Neuronal stem cell (in vitro differentiated cells): Measurements from ENCODE around the gene SS18L1.

ENCODE experiments used
- DNase-seq: peaks from one replicate; pipeline ENCODE4 v3.0.0-alpha.2; 2013; ENCODE audit warnings: low spot score
- H2AFZ ChIP-seq: one replicate; pipeline ENCODE4 v1.6.1; 2013; ENCODE audit warnings: mild to moderate bottlenecking, low read length, inconsistent platforms
- H2AK5ac ChIP-seq: 2 replicates; pipeline ENCODE4 v1.6.1; 2013; ENCODE audit warnings: low read depth, mild to moderate bottlenecking, inconsistent platforms, low read length, moderate library complexity, mixed read lengths
- H2BK120ac ChIP-seq: 2 replicates; pipeline ENCODE4 v1.6.1; 2013; ENCODE audit warnings: low read depth, mild to moderate bottlenecking, inconsistent platforms, low read length, moderate library complexity, mixed read lengths
- H2BK12ac ChIP-seq: one replicate; pipeline ENCODE4 v1.6.1; 2013; ENCODE audit warnings: low read length, inconsistent platforms
- H2BK15ac ChIP-seq: 2 replicates; pipeline ENCODE4 v1.6.1; 2013; ENCODE audit warnings: mild to moderate bottlenecking, low read length, inconsistent platforms, mixed read lengths
- H2BK5ac ChIP-seq: one replicate; pipeline ENCODE4 v1.6.1; 2013; ENCODE audit warnings: inconsistent platforms, mild to moderate bottlenecking, low read length, moderate library complexity
- H3K14ac ChIP-seq: one replicate; pipeline ENCODE4 v1.6.1; 2013; ENCODE audit warnings: low read length, inconsistent platforms
- H3K18ac ChIP-seq: 2 replicates; pipeline ENCODE4 v1.6.1; 2013; ENCODE audit warnings: low read length, inconsistent platforms
- H3K23ac ChIP-seq: 2 replicates; pipeline ENCODE4 v1.6.1; 2013; ENCODE audit warnings: low read depth, mild to moderate bottlenecking, mixed read lengths, low read length, inconsistent platforms; ENCODE audit not compliant: poor library complexity
- H3K27ac ChIP-seq: replicated peaks from 3 replicates; pipeline ENCODE4 v1.5.1; 2013; ENCODE audit warnings: low read length, inconsistent platforms
- H3K27me3 ChIP-seq, 3 experiments: 2 replicates each; pipeline ENCODE4 v1.6.1; 2013; ENCODE audit warnings: low read length in 3 of 3, mild to moderate bottlenecking in 2 of 3, inconsistent platforms in 1 of 3, low read depth in 1 of 3, mixed read lengths in 1 of 3, moderate library complexity in 1 of 3; ENCODE audit not compliant: control insufficient read depth in 3 of 3, insufficient read depth in 3 of 3
- H3K36me3 ChIP-seq, 2 donors: replicated peaks in 1 of 2; 2 replicates each; pipeline ENCODE4 v1.6.1; 2013; ENCODE audit warnings: low read length in 2 of 2; ENCODE audit not compliant: control insufficient read depth in 2 of 2, insufficient read depth in 2 of 2
- H3K4ac ChIP-seq: 2 replicates; pipeline ENCODE4 v1.6.1; 2013; ENCODE audit warnings: inconsistent platforms, mild to moderate bottlenecking, low read length, moderate library complexity
- H3K4me1 ChIP-seq, 2 donors: 1 replicate in 1 of 2; 2 replicates in 1 of 2; pipeline ENCODE4 v1.6.1; 2013; ENCODE audit warnings: low read length in 2 of 2, low read depth in 1 of 2; ENCODE audit not compliant: control insufficient read depth in 2 of 2, insufficient read depth in 1 of 2
- H3K4me2 ChIP-seq: one replicate; pipeline ENCODE4 v1.6.1; 2013; ENCODE audit warnings: mild to moderate bottlenecking, low read length, inconsistent platforms; ENCODE audit not compliant: insufficient read depth, poor library complexity, severe bottlenecking
- H3K4me3 ChIP-seq, 2 donors: 2 replicates each; pipeline ENCODE4 v1.5.1; 2013; ENCODE audit warnings: low read length in 2 of 2, mild to moderate bottlenecking in 2 of 2, inconsistent platforms in 1 of 2, moderate library complexity in 1 of 2
- H3K79me1 ChIP-seq: one replicate; pipeline ENCODE4 v1.6.1; 2013; ENCODE audit warnings: low read depth, mild to moderate bottlenecking, inconsistent platforms, low read length, moderate library complexity
- H3K9ac ChIP-seq: one replicate; pipeline ENCODE4 v1.6.1; 2013; ENCODE audit warnings: mild to moderate bottlenecking, low read depth, low read length, inconsistent platforms; ENCODE audit not compliant: poor library complexity
- H3K9me3 ChIP-seq, 2 donors: replicated peaks in 1 of 2; 2 replicates each; pipeline versions ENCODE3 to v1.6.1; 2013; ENCODE audit warnings: low read length in 2 of 2, mild to moderate bottlenecking in 2 of 2, inconsistent platforms in 1 of 2, low read depth in 1 of 2, mixed read lengths in 1 of 2, moderate library complexity in 1 of 2; ENCODE audit not compliant: control insufficient read depth in 2 of 2, insufficient read depth in 1 of 2
- H4K8ac ChIP-seq: one replicate; pipeline ENCODE4 v1.6.1; 2013; ENCODE audit warnings: low read depth, mild to moderate bottlenecking, inconsistent platforms, low read length, moderate library complexity
- H4K91ac ChIP-seq: one replicate; pipeline ENCODE4 v1.6.1; 2013; ENCODE audit warnings: low read length, low read depth, mild to moderate bottlenecking, inconsistent platforms; ENCODE audit not compliant: poor library complexity
- WGBS, 2 donors: extraction: QIAGEN DNeasy Blood & Tissue Kit; methylation state at CpG; one replicate each; pipeline ENCODE4 v1.1.7; 2013; ENCODE audit warnings: missing lambda C conversion rate in 2 of 2, mixed read lengths in 1 of 2; ENCODE audit not compliant: insufficient read length in 2 of 2, insufficient replicate concordance in 1 of 2; ENCODE audit errors: extremely low coverage in 2 of 2; 5-methylcytosine and 5-hydroxymethylcytosine counted together

SS18L1 gene

DNA sequence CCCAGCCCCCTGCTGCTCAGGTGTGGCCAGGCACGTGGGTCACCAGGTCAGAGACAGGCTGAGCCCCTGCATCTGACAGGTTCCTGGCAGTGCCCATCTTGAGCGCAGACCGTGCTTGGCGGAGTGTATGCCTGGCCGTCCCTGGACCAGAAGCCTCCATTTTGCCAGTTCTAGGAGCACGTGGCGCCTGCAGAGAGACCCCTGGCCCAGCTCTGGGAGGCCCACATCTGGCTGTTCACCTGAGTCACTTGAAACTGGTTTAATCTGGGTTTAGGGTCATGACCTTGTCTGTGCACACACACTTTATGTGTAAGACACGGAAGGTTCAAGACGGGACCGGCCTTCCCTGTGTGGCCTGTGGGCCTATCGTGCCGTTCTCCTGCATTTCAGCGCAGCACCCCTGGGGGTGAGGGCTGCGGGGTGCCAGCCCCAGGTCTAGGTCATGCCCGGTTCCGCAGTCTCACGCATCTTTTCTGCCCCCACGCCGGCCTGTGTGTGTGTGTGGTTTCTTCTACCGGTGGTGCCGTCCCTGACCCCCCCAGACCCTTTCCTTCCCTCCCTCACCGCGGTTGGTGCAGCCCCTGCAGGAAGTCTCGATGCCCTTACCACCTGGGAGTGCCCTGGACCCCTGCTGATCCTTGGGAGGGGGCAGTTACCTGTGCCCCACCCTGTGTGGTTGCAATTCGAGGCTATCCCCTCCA, 14.0 kb downstream of the SS18L1 start:
- Histone ChIP-seq H3K9ac (peak overlapping the region; percentile 73), H2BK12ac (peak overlapping the region; percentile 60), H3K27ac (no peak overlapping the region), H2BK120ac (no peak overlapping the region), H3K79me1 (peaks cover 30% of the 10 kb centered on the region), H3K4me1 (peaks cover 4% of the 10 kb centered on the region in 2 donors), H3K4ac (no peak overlapping the region), H3K23ac (peak overlapping the region; percentile 94), H3K36me3 (peaks cover 25 to 81% of the 10 kb centered on the region in 2 donors), H2AK5ac (peak overlapping the region; percentile 6), H4K91ac (no peak overlapping the region), H2BK5ac (peak overlapping the region; percentile 49), H3K9me3 (peaks cover 2 to 5% of the 10 kb centered on the region in 2 donors), H2BK15ac (no peak overlapping the region), H3K18ac (peak overlapping the region; percentile 83), H3K27me3 (no peaks in the 10 kb centered on the region), H3K14ac (no peak overlapping the region), H3K4me2 (no peak overlapping the region), H2AFZ (no peak overlapping the region), H3K4me3 (no peak overlapping the region), H4K8ac (no peak overlapping the region)
- DNase-seq = no peak
- no CpG with 5 or more reads among the region's 25 CpGs for WGBS, 2 donors

DNA sequence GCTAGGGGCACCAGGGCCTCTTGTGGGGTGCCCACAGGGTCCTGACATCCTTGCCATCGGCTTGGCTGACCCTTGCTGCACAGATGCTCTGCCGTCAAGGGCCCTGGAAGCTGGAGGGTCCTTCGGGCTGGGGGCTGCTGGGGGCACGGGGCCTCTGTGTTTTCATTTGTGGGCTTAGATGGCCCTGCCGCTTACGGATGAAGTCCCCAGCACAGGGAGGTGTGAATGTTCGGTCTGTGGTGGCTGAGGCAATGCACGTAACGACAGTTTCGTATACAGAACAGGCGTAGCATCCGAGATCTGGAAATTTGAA, 14.5 kb downstream of the SS18L1 start:
- Histone ChIP-seq H3K36me3 (peaks cover 29 to 81% of the 10 kb centered on the region in 2 donors), H3K27me3 (no peaks in the 10 kb centered on the region)

DNA sequence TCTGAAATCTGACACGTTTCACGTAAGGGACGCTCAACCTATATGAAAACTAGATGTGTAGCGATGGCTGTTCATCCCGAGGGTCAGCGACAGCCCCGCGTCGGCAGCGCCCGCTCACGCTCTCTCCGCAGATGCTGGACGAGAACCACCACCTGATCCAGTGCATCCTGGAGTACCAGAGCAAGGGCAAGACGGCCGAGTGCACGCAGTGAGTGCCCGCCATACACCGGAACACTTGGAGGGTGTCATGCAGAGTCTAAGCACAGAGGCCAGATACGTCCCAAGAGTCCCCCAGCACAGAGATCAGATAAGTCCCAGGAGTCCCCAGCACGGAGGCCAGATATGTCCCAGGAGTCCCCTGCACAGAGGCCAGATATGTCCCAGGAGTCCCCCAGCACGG, 15.0 kb downstream of the SS18L1 start:
- Histone ChIP-seq H4K8ac (no peak overlapping the region), H3K18ac (no peak overlapping the region), H2BK5ac (no peak overlapping the region), H3K4me3 (no peak overlapping the region), H3K14ac (no peak overlapping the region), H3K4me1 (peaks cover 4% of the 10 kb centered on the region in 2 donors), H3K4ac (no peak overlapping the region), H3K23ac (no peak overlapping the region), H4K91ac (no peak overlapping the region), H3K79me1 (peaks cover 30% of the 10 kb centered on the region), H2BK12ac (no peak overlapping the region), H2BK120ac (no peak overlapping the region), H2BK15ac (no peak overlapping the region), H2AFZ (no peak overlapping the region), H3K36me3 (peaks cover 30 to 81% of the 10 kb centered on the region in 2 donors), H3K27me3 (no peaks in the 10 kb centered on the region), H3K27ac (no peak overlapping the region), H3K4me2 (no peak overlapping the region), H3K9ac (no peak overlapping the region), H2AK5ac (no peak overlapping the region), H3K9me3 (no peaks in the 10 kb centered on the region)
- WGBS, 2 donors = no CpG with 5 or more reads among the region's 22 CpGs
- DNase-seq = no peak

More for the DNA sequence above, 14.5 kb downstream of the SS18L1 start:
- Histone ChIP-seq H3K4me3 (no peak overlapping the region), H3K14ac (no peak overlapping the region), H3K18ac (no peak overlapping the region), H2BK5ac (peak overlapping the region; percentile 49), H3K23ac (peak overlapping the region; percentile 94), H3K9ac (no peak overlapping the region), H2AFZ (no peak overlapping the region), H3K9me3 (peaks cover 0 to 5% of the 10 kb centered on the region in 2 donors), H4K91ac (no peak overlapping the region), H3K27ac (no peak overlapping the region), H3K79me1 (peaks cover 30% of the 10 kb centered on the region), H3K4ac (no peak overlapping the region), H3K4me1 (peaks cover 4% of the 10 kb centered on the region in 2 donors), H2BK120ac (no peak overlapping the region), H2AK5ac (no peak overlapping the region), H3K4me2 (no peak overlapping the region), H2BK12ac (no peak overlapping the region), H2BK15ac (no peak overlapping the region), H4K8ac (no peak overlapping the region)
- no peak for DNase-seq
- no CpG with 5 or more reads among the region's 12 CpGs for WGBS, 2 donors

DNA sequence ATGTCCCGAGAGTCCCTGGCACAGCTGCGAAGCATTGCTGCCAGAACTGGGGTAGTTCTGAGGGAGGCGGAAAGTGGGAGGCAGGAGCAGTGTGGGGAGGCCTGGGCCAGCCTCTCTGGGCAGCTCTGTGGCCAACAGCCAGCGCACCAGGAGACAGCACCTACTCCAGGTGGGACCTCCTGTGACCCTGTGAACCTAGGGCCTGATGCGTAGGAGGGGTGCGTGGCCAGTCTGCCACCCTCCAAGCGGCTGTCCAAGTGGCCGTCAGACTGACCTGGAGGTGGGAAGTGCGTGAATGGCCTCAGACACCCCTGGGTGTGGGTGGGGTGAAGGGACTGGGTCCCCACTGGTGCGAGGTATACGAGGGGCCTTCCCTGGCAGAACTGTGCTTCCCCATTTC, 15.5 kb downstream of the SS18L1 start:
- H2AFZ ChIP-seq = no peak overlapping the region
- no peak overlapping the region for H2AK5ac ChIP-seq
- no peak overlapping the region for H3K4ac ChIP-seq
- peak overlapping the region; percentile 63 for H3K9ac ChIP-seq
- no CpG with 5 or more reads among the region's 11 CpGs for WGBS, 2 donors
- H4K91ac ChIP-seq = no peak overlapping the region
- H2BK120ac ChIP-seq = no peak overlapping the region
- H3K18ac ChIP-seq = no peak overlapping the region
- no peak overlapping the region for H3K4me3 ChIP-seq
- no peaks in the 10 kb centered on the region for H3K27me3 ChIP-seq
- H3K27ac ChIP-seq = no peak overlapping the region
- no peak overlapping the region for H2BK12ac ChIP-seq
- H3K4me1 ChIP-seq = peaks cover 4% of the 10 kb centered on the region in 2 donors
- H2BK5ac ChIP-seq = peak overlapping the region; percentile 5
- H3K14ac ChIP-seq = no peak overlapping the region
- H3K23ac ChIP-seq = no peak overlapping the region
- peaks cover 34 to 81% of the 10 kb centered on the region in 2 donors for H3K36me3 ChIP-seq
- H2BK15ac ChIP-seq = no peak overlapping the region
- no peaks in the 10 kb centered on the region for H3K9me3 ChIP-seq
- no peak overlapping the region for H4K8ac ChIP-seq
- H3K79me1 ChIP-seq = peaks cover 26% of the 10 kb centered on the region
- no peak for DNase-seq
- no peak overlapping the region for H3K4me2 ChIP-seq
